ENCODE results near the gene ATL2. TPM values are rescaled to one million over a fixed set of nuclear protein-coding genes. Genes with fewer than 3 reads are reported as not detected.
A peak's percentile ranks its signal among the peaks of the same experiment; 100 is the strongest.

The ATL2 gene
- total RNA-seq, 1 donor from 2014 or later: 156 TPM

GRCh38 chr2:38274286-38275276, 102.5 kb downstream of the ATL2 start:
- no peaks in the 10 kb centered on the region for H3K27me3 ChIP-seq
- no peak overlapping the region for H3K27ac ChIP-seq

DNA sequence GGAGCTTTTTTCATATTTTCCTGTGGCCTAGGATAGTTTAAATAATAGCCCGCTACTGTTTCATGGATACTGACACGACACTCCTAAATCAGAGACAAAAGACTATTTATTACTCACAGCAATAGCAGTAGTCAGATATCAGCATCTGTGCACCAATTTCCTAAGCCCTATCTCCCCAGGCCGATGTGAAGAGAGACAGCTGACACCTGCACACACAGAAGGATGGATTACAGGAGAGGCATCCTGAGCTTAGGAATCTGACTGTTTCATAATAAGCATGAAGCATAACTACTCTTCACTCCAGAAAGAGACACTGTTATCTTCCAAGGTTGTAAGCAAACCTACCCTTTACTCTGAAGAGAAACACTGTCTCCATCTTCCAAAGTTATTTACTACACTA, 105.4 kb downstream of the ATL2 start:
- TF ChIP-seq POLR2A (IDR thresholded peaks at IDR 0.05) (no peak), POLR2AphosphoS5 (IDR thresholded peaks at IDR 0.05; ENCODE audit: insufficient read depth in 1 of 2, low read depth in 1 of 2) (no peak), CTCF (IDR thresholded peaks at IDR 0.05) (no peak)
- no peaks in the 10 kb centered on the region for H3K27me3 ChIP-seq
- DNase-seq (ENCODE audit: extremely low spot score in 2 of 2): no peak
- H3K4me3 ChIP-seq: no peak overlapping the region
- H3K27ac ChIP-seq: no peak overlapping the region
- H3K4me1 ChIP-seq: no peaks in the 10 kb centered on the region
- intact Hi-C loops (cut with DNase I): no loop called here
- H3K9me3 ChIP-seq: no peaks in the 10 kb centered on the region
- no peaks in the 10 kb centered on the region for H3K36me3 ChIP-seq

More at GRCh38 chr2:38274286-38275276, 102.5 kb downstream of the ATL2 start:
- DNase-seq (ENCODE audit: extremely low spot score in 2 of 2): no peak
- H3K36me3 ChIP-seq: no peaks in the 10 kb centered on the region
- intact Hi-C loops (cut with DNase I): loop anchor here (2.0 kb wide), 2 partner anchors 198 to 292 kb away; partner anchors contain the start of gene CYP1B1
- no peaks in the 10 kb centered on the region for H3K4me1 ChIP-seq
- H3K4me3 ChIP-seq: no peak overlapping the region
- no peaks in the 10 kb centered on the region for H3K9me3 ChIP-seq
- TF ChIP-seq CTCF (IDR thresholded peaks at IDR 0.05): peak; percentile 83 to 89 (median 87)
- TF ChIP-seq POLR2AphosphoS5 (IDR thresholded peaks at IDR 0.05; ENCODE audit: insufficient read depth in 1 of 2, low read depth in 1 of 2): peak in 1 of 2 donors; percentile 64
- no peak for TF ChIP-seq POLR2A (IDR thresholded peaks at IDR 0.05)

- Histone ChIP-seq H3K27ac (no peak overlapping the region), H3K4me1 (no peaks in the 10 kb centered on the region)
These were observed 107.7 kb downstream of the ATL2 start for GRCh38 chr2:38269421-38269820.

DNA sequence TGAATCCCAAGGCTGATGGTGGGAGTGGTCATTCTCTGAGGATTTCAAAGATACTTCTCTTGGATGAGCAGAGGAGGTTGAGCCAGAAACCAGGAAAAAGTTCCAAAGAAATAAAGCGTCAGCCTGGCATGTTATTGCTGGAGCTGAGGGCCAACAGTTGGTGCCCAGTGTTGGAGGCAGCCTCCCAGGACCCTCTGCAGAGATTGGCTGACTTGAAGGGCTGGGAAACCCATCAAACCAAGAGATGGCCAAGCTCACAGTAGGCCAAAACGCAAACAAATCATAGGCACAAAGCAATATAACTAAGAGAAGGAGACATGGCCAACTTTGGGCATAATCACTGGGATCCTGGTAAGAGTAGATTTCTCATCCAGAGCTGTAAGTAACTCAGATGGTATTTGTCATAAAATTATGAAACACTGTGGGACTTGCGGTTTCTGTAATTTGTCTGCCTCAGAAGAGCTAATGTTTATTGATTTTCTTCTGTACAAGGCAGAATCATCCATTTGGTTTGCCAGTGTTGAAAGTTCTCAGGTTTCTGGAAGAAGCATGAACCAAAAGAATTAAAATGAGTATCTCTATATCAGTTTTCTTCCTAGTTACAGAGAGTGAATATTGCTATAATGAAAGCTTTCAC, 108.3 kb downstream of the ATL2 start:
- Histone ChIP-seq H3K4me1 (no peaks in the 10 kb centered on the region), H3K27ac (no peak overlapping the region), H3K27me3 (no peaks in the 10 kb centered on the region), H3K36me3 (no peaks in the 10 kb centered on the region), H3K9me3 (no peaks in the 10 kb centered on the region), H3K4me3 (no peak overlapping the region)
- intact Hi-C loops (cut with DNase I): loop anchor here (10.0 kb wide), 1 partner anchor 84 kb away; no protein-coding TSS in a partner anchor
- no peak for TF ChIP-seq CTCF (IDR thresholded peaks at IDR 0.05)
- TF ChIP-seq POLR2A (IDR thresholded peaks at IDR 0.05): no peak
- TF ChIP-seq POLR2AphosphoS5 (IDR thresholded peaks at IDR 0.05; ENCODE audit: insufficient read depth in 1 of 2, low read depth in 1 of 2): no peak
- DNase-seq (ENCODE audit: extremely low spot score in 2 of 2): no peak

More at GRCh38 chr2:38269421-38269820, 107.7 kb downstream of the ATL2 start:
- Histone ChIP-seq H3K4me3 (no peak overlapping the region), H3K9me3 (no peaks in the 10 kb centered on the region), H3K27me3 (no peaks in the 10 kb centered on the region), H3K36me3 (no peaks in the 10 kb centered on the region)
- intact Hi-C loops (cut with DNase I): loop anchor here (10.0 kb wide), 1 partner anchor 85 kb away; no protein-coding TSS in a partner anchor
- no peak for TF ChIP-seq POLR2AphosphoS5 (IDR thresholded peaks at IDR 0.05; ENCODE audit: insufficient read depth in 1 of 2, low read depth in 1 of 2)
- TF ChIP-seq CTCF (IDR thresholded peaks at IDR 0.05): no peak
- TF ChIP-seq POLR2A (IDR thresholded peaks at IDR 0.05): no peak
- no peak for DNase-seq (ENCODE audit: extremely low spot score in 2 of 2)
